Measurements from ENCODE around the gene C21orf91. TPM values are rescaled to one million over a fixed set of nuclear protein-coding genes. Genes with fewer than 3 reads are reported as not detected.

Gene C21orf91
- total RNA-seq, 4 donors from 2014 or later: 6.0 to 12.9 (median 7.7) TPM

GRCh38 chr21:17797967-17798366 is 21.2 kb downstream of the C21orf91 start:
- no peak for TF ChIP-seq CTCF (IDR thresholded peaks at IDR 0.05; ENCODE audit: low read depth)

- no peak for TF ChIP-seq CTCF (IDR thresholded peaks at IDR 0.05; ENCODE audit: low read depth)
Measured at GRCh38 chr21:17796503-17796902, 22.7 kb downstream of the C21orf91 start.

DNA sequence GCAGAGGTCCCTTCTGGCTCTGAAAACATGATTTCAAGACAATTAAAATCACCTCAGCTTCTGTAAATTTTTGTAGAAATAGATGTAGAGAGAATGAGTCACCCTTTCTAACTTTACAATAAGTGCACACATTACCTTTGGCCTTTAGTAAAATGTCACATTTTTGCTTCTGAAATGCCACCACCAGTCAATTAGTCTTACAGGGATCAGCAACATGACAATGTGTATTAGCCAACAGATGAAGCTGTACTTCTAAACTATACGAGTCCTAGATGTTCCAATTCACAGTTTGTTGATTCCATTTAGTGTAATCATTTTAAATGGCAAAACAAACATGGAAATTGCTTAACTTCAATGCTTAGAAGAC is 23.1 kb downstream of the C21orf91 start:
- no peak for TF ChIP-seq CTCF (IDR thresholded peaks at IDR 0.05; ENCODE audit: low read depth)

DNA sequence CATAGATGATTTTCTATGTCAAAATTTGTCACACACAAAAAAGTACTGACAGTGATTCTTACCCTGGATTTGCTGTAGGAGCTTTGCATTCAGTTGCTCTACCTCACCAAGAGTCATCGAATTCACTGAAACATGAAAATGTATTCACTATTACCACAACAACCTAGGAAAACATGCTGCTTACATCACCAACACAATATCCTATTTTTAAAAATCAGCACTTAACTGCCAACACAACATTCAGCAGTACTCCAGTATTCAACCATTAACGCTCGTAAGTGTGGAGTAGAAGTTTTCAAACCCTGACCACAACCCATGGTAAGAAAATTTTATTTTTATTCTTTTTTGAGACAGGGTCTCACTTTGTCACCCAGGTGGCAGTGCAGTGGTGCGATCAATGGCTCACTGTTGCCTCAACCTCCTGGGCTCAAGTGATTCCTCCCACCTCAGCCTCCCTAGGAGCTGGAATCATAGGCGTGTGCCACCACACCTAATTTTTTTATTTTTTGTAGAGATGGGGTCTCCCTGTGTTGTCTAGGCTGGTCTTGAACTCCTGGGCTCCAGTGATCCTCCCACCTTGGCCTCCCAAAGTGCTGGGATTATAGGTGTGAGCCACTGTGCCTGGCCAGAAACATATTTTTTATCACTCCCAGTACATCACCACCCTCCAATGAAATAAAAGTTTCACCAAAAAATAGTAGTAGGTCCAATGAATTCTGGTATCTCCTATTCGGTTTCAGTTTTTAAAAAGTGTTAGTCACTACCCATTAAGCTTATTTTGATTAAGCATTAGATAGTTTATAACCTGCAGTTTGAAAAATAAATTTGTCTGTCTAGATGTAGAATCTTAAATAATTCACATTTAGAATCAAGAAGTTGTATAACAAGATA is 23.8 kb downstream of the C21orf91 start:
- no peak for TF ChIP-seq CTCF (IDR thresholded peaks at IDR 0.05; ENCODE audit: low read depth)

GRCh38 chr21:17794518-17795145 is 24.5 kb downstream of the C21orf91 start:
- no peak for TF ChIP-seq CTCF (IDR thresholded peaks at IDR 0.05; ENCODE audit: low read depth)

- TF ChIP-seq CTCF (IDR thresholded peaks at IDR 0.05; ENCODE audit: low read depth): no peak
Measured at GRCh38 chr21:17793246-17794123, 25.7 kb downstream of the C21orf91 start.

DNA sequence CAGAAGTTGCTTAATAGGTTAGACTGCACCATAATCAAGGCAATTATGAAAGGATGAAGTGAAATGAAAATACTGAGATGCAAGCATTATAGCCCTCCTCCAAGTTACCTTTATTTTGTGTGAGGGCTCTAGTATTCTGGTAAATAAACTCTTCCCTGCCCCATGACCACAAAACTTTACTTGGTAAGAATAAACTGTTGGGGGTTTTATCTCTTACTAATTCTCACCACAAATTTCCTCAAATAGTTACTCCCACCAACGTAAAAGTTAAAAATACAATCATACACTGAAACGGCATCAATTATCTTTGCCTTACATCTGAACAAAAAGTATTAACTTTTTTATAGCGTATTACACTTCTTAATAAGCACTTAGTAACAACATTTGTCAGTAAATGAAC is 29.5 kb downstream of the C21orf91 start:
- no peak for TF ChIP-seq CTCF (IDR thresholded peaks at IDR 0.05; ENCODE audit: low read depth)
